ENCODE measurements around the gene RSPO1. TPM values are rescaled to one million over a fixed set of nuclear protein-coding genes. Genes with fewer than 3 reads are reported as not detected.

RSPO1 gene
- total and polyA plus RNA-seq, 2 donors (not counting 1 experiment from before 2014, with no cell fraction given): not detected

GRCh38 chr1:37658486-37658885 lies 23.8 kb upstream of the RSPO1 start:
- CTCF ChIA-PET: no interaction called here
- TF ChIP-seq, protein P1, sequence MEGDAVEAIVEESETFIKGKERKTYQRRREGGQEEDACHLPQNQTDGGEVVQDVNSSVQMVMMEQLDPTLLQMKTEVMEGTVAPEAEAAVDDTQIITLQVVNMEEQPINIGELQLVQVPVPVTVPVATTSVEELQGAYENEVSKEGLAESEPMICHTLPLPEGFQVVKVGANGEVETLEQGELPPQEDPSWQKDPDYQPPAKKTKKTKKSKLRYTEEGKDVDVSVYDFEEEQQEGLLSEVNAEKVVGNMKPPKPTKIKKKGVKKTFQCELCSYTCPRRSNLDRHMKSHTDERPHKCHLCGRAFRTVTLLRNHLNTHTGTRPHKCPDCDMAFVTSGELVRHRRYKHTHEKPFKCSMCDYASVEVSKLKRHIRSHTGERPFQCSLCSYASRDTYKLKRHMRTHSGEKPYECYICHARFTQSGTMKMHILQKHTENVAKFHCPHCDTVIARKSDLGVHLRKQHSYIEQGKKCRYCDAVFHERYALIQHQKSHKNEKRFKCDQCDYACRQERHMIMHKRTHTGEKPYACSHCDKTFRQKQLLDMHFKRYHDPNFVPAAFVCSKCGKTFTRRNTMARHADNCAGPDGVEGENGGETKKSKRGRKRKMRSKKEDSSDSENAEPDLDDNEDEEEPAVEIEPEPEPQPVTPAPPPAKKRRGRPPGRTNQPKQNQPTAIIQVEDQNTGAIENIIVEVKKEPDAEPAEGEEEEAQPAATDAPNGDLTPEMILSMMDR (IDR thresholded peaks at IDR 0.05): no peak
- no peak for TF ChIP-seq EZH2 (IDR thresholded peaks at IDR 0.05; ENCODE audit: borderline replicate concordance, insufficient read depth, low read depth, low read length, poor library complexity, severe bottlenecking)

DNA sequence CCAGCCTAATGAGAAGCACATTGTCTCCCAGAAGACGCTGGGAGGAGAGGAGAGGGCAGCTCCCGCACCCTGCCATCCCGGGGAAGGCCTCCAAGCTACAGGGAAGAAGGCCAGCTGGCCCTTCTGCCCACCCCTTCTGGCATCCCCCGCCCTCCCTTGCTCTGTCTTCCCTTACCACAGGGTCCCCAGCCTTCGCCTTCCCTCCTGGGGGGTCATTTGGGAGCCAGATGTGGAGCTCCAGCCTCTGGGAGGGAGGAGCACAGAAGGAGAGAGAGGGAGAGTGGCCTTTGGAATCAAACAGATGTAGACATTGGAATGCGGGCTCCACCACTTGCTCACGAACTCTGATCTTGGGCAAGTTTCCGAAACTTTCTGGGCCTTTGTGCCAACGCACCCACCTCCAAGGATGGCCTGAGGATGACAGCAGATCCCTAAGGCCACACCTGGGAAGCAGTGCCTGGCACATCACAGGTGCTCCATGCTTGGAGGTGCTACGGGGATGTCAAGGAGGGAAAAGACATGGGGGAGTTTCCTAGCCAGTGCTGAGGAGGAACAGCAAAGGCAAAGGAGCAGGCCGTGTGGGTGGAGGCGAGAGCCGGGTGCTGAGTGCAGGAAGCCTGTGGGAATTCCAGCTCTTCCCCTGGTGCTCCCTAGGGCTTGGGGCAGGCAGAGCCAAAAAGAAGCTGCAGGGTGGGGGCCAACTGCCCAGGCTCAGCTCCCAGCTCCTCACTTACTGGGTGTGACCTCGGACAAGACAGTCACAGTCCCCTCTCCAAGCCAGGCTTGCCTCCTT lies 23.1 kb upstream of the RSPO1 start:
- H2AFZ ChIP-seq (ENCODE audit: insufficient read depth, low read depth, low read length, poor library complexity, severe bottlenecking): no peak overlapping the region
- H3K9ac ChIP-seq (ENCODE audit: low read length): no peak overlapping the region
- H3K79me2 ChIP-seq (ENCODE audit: control insufficient read depth, insufficient read depth, low read length): no peaks in the 10 kb centered on the region
- intact Hi-C loops (cut with micrococcal nuclease): no loop called here
- ATAC-seq (ENCODE audit: low read depth) (no peak), DNase-seq (no peak)
- H3K27me3 ChIP-seq (replicated peaks in 1 of 4; ENCODE audit: control extremely low read depth in 1 of 4, control insufficient read depth in 3 of 4, insufficient read depth in 4 of 4, low read length in 3 of 4): peaks cover 0 to 7% (median 0%) of the 10 kb centered on the region in 4 experiments
- no peaks in the 10 kb centered on the region for H3K36me3 ChIP-seq (replicated peaks in 1 of 2; ENCODE audit: control extremely low read depth in 1 of 2, control insufficient read depth in 1 of 2, extremely low read depth in 1 of 2, insufficient read depth in 2 of 2, low read length in 1 of 2)
- no peak for TF ChIP-seq EZH2 (IDR thresholded peaks at IDR 0.05; ENCODE audit: borderline replicate concordance, insufficient read depth, low read depth, low read length, poor library complexity, severe bottlenecking)
- TF ChIP-seq, protein P1 (IDR thresholded peaks at IDR 0.05): no peak
- no peak overlapping the region for H3K4me3 Mint-ChIP-seq
- CTCF ChIA-PET: no interaction called here
- 89% methylated on average over 10 of the region's 14 CpGs for WGBS (ENCODE audit: insufficient coverage)
- H3K9me3 Mint-ChIP-seq (ENCODE audit: insufficient read depth): no peaks in the 10 kb centered on the region
- H3K4me1 Mint-ChIP-seq: no peaks in the 10 kb centered on the region
- H3K4me3 ChIP-seq (ENCODE audit: control extremely low read depth in 1 of 5, extremely low read depth in 1 of 5, insufficient read depth in 1 of 5, low read depth in 2 of 5, low read length in 4 of 5): no peak overlapping the region
- no peak overlapping the region for H3K27ac ChIP-seq (ENCODE audit: low read length in 2 of 2)
- no peaks in the 10 kb centered on the region for H3K9me3 ChIP-seq (ENCODE audit: control extremely low read depth in 1 of 3, control insufficient read depth in 2 of 3, insufficient read depth in 1 of 3, low read length in 2 of 3)
- peaks cover 8% of the 10 kb centered on the region for H3K27me3 Mint-ChIP-seq
- POLR2A ChIA-PET: no interaction called here
- no peak overlapping the region for H3K27ac Mint-ChIP-seq
- no peaks in the 10 kb centered on the region for H4K20me1 ChIP-seq (ENCODE audit: control insufficient read depth, insufficient read depth, low read length, poor library complexity, severe bottlenecking)
- H3K4me2 ChIP-seq (replicated peaks; ENCODE audit: low read depth, low read length, poor library complexity, severe bottlenecking): no peak overlapping the region
- no peaks in the 10 kb centered on the region for H3K4me1 ChIP-seq (ENCODE audit: control insufficient read depth in 2 of 2, insufficient read depth in 2 of 2, low read length in 2 of 2)

More at GRCh38 chr1:37658486-37658885, 23.8 kb upstream of the RSPO1 start:
- ATAC-seq (ENCODE audit: low read depth) (no peak), DNase-seq (no peak)
- H4K20me1 ChIP-seq (ENCODE audit: control insufficient read depth, insufficient read depth, low read length, poor library complexity, severe bottlenecking): no peaks in the 10 kb centered on the region
- Mint-ChIP-seq H3K4me3 (no peak overlapping the region), H3K27ac (no peak overlapping the region), H3K9me3 (ENCODE audit: insufficient read depth) (no peaks in the 10 kb centered on the region), H3K4me1 (no peaks in the 10 kb centered on the region), H3K27me3 (peaks cover 8% of the 10 kb centered on the region)
- H3K9ac ChIP-seq (ENCODE audit: low read length): no peak overlapping the region
- H3K9me3 ChIP-seq (ENCODE audit: control extremely low read depth in 1 of 3, control insufficient read depth in 2 of 3, insufficient read depth in 1 of 3, low read length in 2 of 3): no peaks in the 10 kb centered on the region
- no peak overlapping the region for H3K4me2 ChIP-seq (replicated peaks; ENCODE audit: low read depth, low read length, poor library complexity, severe bottlenecking)
- H2AFZ ChIP-seq (ENCODE audit: insufficient read depth, low read depth, low read length, poor library complexity, severe bottlenecking): no peak overlapping the region
- H3K27ac ChIP-seq (ENCODE audit: low read length in 2 of 2): no peak overlapping the region
- 100% methylated on average over 1 of the region's 6 CpGs for WGBS (ENCODE audit: insufficient coverage)
- POLR2A ChIA-PET: no interaction called here
- H3K79me2 ChIP-seq (ENCODE audit: control insufficient read depth, insufficient read depth, low read length): no peaks in the 10 kb centered on the region
- intact Hi-C loops (cut with micrococcal nuclease): no loop called here
- no peaks in the 10 kb centered on the region for H3K4me1 ChIP-seq (ENCODE audit: control insufficient read depth in 2 of 2, insufficient read depth in 2 of 2, low read length in 2 of 2)
- no peaks in the 10 kb centered on the region for H3K36me3 ChIP-seq (replicated peaks in 1 of 2; ENCODE audit: control extremely low read depth in 1 of 2, control insufficient read depth in 1 of 2, extremely low read depth in 1 of 2, insufficient read depth in 2 of 2, low read length in 1 of 2)
- H3K27me3 ChIP-seq (replicated peaks in 1 of 4; ENCODE audit: control extremely low read depth in 1 of 4, control insufficient read depth in 3 of 4, insufficient read depth in 4 of 4, low read length in 3 of 4): peaks cover 0 to 7% (median 0%) of the 10 kb centered on the region in 4 experiments
- H3K4me3 ChIP-seq (ENCODE audit: control extremely low read depth in 1 of 5, extremely low read depth in 1 of 5, insufficient read depth in 1 of 5, low read depth in 2 of 5, low read length in 4 of 5): no peak overlapping the region

All from B cell (primary cell).